OCI-LY7 (cell line): ENCODE measurements around the gene BST1.

Experiments
- CTCF ChIP-seq: fragments of 200-600 bp; sonication (generic); conservative IDR thresholded peaks from 2 replicates; pipeline ENCODE4 v1.5.1; 2014; ENCODE audit warnings: mild to moderate bottlenecking, antibody characterized with exemption, low read length, moderate library complexity, mixed read lengths
- EZH2phosphoT487 ChIP-seq: fragments of 200-600 bp; sonication (generic); IDR thresholded peaks from 2 replicates; pipeline ENCODE4 v1.6.1; 2018; ENCODE audit warnings: low read depth, borderline replicate concordance, mild to moderate bottlenecking, mixed run types, antibody characterized with exemption, low read length, moderate library complexity, mixed read lengths

- TF ChIP-seq CTCF, result no peak
- TF ChIP-seq EZH2phosphoT487, result no peak
These were observed 9.3 kb downstream of the BST1 start for GRCh38 chr4:15712214-15712613.
